Measurements from ENCODE around the gene NEU3. TPM values are rescaled to one million over a fixed set of nuclear protein-coding genes. Genes with fewer than 3 reads are reported as not detected.

The NEU3 gene
- total and polyA plus RNA-seq, 5 donors from 2014 or later, result 1.4 to 10.8 (median 2.2) TPM

DNA sequence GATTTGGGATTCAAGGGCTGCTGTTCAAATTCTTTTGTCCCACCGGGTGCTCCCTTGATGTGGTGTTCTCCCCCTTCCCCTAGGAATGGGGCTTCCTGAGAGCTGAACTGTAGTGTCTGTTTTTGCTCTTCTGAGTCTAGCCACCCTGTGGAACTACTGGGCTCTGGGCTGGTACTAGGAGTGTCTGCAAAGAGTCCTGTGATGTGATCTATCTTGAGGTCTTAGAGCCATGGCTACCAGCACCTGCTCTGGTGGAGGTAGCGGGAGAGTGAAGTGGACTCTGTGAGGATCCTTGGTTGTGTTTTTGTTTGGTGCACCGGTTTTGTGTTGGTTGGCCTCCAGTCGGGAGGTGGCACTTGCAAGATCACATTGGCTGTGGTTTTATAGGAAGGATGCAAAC, 61.8 kb downstream of the NEU3 start:
- ATAC-seq (ENCODE audit: low read depth in 2 of 2) (no peak), DNase-seq (no peak)
- H3K36me3 ChIP-seq (ENCODE audit: control insufficient read depth, insufficient read depth, low read length), result no peaks in the 10 kb centered on the region
- H3K27me3 Mint-ChIP-seq, result peaks cover 35% of the 10 kb centered on the region
- H3K9me3 ChIP-seq (ENCODE audit: control insufficient read depth in 2 of 2, low read length in 2 of 2), result peaks cover 4 to 12% of the 10 kb centered on the region in 2 experiments
- H3K36me3 Mint-ChIP-seq, result no peaks in the 10 kb centered on the region
- peaks cover 1 to 11% (median 6%) of the 10 kb centered on the region in 7 donors for H3K9me3 Mint-ChIP-seq
- no peaks in the 10 kb centered on the region for H3K4me1 ChIP-seq (ENCODE audit: control insufficient read depth, insufficient read depth, low read length, poor library complexity, severe bottlenecking)
- H3K4me3 Mint-ChIP-seq, result no peak overlapping the region
- no peaks in the 10 kb centered on the region for H3K4me1 Mint-ChIP-seq
- no peak overlapping the region for H3K27ac Mint-ChIP-seq
- H3K4me3 ChIP-seq (ENCODE audit: low read depth, low read length), result no peak overlapping the region
- H3K27ac ChIP-seq (ENCODE audit: insufficient read depth, low read length, poor library complexity, severe bottlenecking), result no peak overlapping the region
- peaks cover 13% of the 10 kb centered on the region for H3K27me3 ChIP-seq (ENCODE audit: control insufficient read depth, insufficient read depth, low read length)

DNA sequence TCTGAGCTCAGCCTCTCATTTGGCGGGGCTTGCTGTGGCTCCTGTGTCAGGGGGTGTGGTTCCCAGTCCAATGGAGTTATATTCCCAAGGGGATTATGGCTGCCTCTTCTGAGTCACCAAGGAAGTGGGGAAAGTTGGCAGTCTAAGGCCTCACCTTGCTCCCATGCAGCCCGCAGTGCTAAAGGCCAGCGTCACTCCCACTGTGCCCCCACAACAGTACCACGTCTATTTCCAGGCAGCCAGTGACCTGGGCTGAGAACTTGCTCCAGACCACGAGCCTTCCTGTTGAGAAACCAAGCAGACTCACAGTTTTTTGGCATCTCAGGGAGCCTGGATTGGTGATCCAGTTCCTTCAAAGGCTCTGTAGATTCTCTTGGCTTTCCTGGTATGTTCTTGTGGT, 62.3 kb downstream of the NEU3 start:
- Mint-ChIP-seq H3K36me3 (no peaks in the 10 kb centered on the region), H3K27ac (no peak overlapping the region), H3K4me1 (no peaks in the 10 kb centered on the region), H3K4me3 (no peak overlapping the region), H3K27me3 (peaks cover 38% of the 10 kb centered on the region), H3K9me3 (peaks cover 1 to 11% (median 6%) of the 10 kb centered on the region in 7 donors)
- ATAC-seq (ENCODE audit: low read depth in 2 of 2) (no peak), DNase-seq (no peak)
- no peak overlapping the region for H3K27ac ChIP-seq (ENCODE audit: insufficient read depth, low read length, poor library complexity, severe bottlenecking)
- H3K4me1 ChIP-seq (ENCODE audit: control insufficient read depth, insufficient read depth, low read length, poor library complexity, severe bottlenecking), result no peaks in the 10 kb centered on the region
- H3K27me3 ChIP-seq (ENCODE audit: control insufficient read depth, insufficient read depth, low read length), result peaks cover 13% of the 10 kb centered on the region
- no peak overlapping the region for H3K4me3 ChIP-seq (ENCODE audit: low read depth, low read length)
- no peaks in the 10 kb centered on the region for H3K36me3 ChIP-seq (ENCODE audit: control insufficient read depth, insufficient read depth, low read length)
- H3K9me3 ChIP-seq (ENCODE audit: control insufficient read depth in 2 of 2, low read length in 2 of 2), result peaks cover 4 to 12% of the 10 kb centered on the region in 2 experiments

DNA sequence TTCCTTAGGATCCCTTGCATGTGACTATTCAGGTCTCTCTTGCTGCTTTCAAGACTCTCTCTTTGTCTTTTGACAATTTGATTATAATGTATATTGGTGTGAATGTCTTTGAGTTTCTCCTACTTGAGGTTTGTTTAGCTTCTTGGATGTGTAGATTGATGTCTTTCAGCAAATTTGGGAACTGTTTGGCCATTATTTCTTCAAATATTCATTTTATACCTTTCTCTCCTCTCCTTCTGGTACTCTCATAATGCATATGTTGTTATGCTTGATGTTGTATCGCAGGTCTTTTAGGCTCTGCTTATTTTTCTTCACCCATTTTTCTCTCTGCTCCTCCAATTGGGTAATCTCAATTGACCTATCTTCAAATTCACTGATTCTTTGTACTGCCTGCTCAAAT, 63.7 kb downstream of the NEU3 start:
- Mint-ChIP-seq H3K27me3 (peaks cover 45% of the 10 kb centered on the region), H3K36me3 (no peaks in the 10 kb centered on the region), H3K27ac (no peak overlapping the region), H3K4me1 (no peaks in the 10 kb centered on the region), H3K9me3 (peaks cover 1 to 11% (median 6%) of the 10 kb centered on the region in 7 donors), H3K4me3 (no peak overlapping the region)
- Histone ChIP-seq H3K36me3 (ENCODE audit: control insufficient read depth, insufficient read depth, low read length) (no peaks in the 10 kb centered on the region), H3K9me3 (ENCODE audit: control insufficient read depth in 2 of 2, low read length in 2 of 2) (peaks cover 4 to 12% of the 10 kb centered on the region in 2 experiments), H3K27me3 (ENCODE audit: control insufficient read depth, insufficient read depth, low read length) (peaks cover 13% of the 10 kb centered on the region), H3K4me1 (ENCODE audit: control insufficient read depth, insufficient read depth, low read length, poor library complexity, severe bottlenecking) (no peaks in the 10 kb centered on the region), H3K27ac (ENCODE audit: insufficient read depth, low read length, poor library complexity, severe bottlenecking) (no peak overlapping the region), H3K4me3 (ENCODE audit: low read depth, low read length) (no peak overlapping the region)
- DNase-seq, result no peak
- no peak for ATAC-seq (ENCODE audit: low read depth in 2 of 2)

DNA sequence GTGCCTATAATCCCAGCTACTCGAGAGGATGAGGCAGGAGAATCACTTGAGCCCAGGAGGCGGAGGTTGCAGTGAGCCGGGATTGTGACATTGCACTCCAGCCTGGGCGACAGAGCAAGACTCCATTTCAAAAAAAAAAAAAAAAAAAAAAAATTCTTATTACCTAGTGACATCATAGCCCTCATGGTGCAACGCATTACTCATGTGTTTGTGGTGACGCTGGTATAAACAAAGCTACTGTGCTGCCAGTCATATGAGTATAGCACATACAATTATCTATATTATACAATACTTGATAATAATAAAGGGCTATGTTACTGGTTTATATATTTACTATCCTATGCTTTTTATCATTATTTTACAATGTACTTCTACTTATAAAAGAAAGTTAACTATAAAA, 66.8 kb downstream of the NEU3 start:
- H3K4me1 Mint-ChIP-seq, result no peaks in the 10 kb centered on the region
- Histone ChIP-seq H3K4me3 (ENCODE audit: low read depth, low read length) (no peak overlapping the region), H3K36me3 (ENCODE audit: control insufficient read depth, insufficient read depth, low read length) (no peaks in the 10 kb centered on the region), H3K27me3 (ENCODE audit: control insufficient read depth, insufficient read depth, low read length) (peaks cover 19% of the 10 kb centered on the region), H3K27ac (ENCODE audit: insufficient read depth, low read length, poor library complexity, severe bottlenecking) (no peak overlapping the region), H3K4me1 (ENCODE audit: control insufficient read depth, insufficient read depth, low read length, poor library complexity, severe bottlenecking) (no peaks in the 10 kb centered on the region), H3K9me3 (ENCODE audit: control insufficient read depth in 2 of 2, low read length in 2 of 2) (peaks cover 4 to 12% of the 10 kb centered on the region in 2 experiments)
- DNase-seq (no peak), ATAC-seq (ENCODE audit: low read depth in 2 of 2) (no peak)
- H3K36me3 Mint-ChIP-seq, result no peaks in the 10 kb centered on the region
- H3K27me3 Mint-ChIP-seq, result peaks cover 45% of the 10 kb centered on the region
- peaks cover 0 to 12% (median 6%) of the 10 kb centered on the region in 7 donors for H3K9me3 Mint-ChIP-seq
- no peak overlapping the region for H3K4me3 Mint-ChIP-seq
- no peak overlapping the region for H3K27ac Mint-ChIP-seq

DNA sequence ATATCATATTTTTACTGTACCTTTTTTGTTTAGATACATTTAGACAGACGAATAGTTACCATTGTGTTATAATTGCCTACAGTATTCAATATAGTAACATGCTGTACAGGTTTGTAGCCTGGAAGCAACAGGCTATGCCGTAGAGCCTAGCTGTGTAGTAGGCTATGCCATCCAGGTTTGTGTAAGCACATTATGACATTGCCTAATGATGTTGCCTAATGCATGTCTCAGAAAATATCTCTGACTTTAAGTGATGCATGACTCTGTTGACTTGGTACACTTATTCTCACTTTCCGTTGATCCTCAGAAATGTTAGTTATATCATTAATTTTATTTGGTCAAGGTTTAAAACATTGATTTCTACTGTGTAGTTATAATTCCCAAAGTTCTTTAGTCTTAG, 68.1 kb downstream of the NEU3 start:
- no peak overlapping the region for H3K4me3 ChIP-seq (ENCODE audit: low read depth, low read length)
- Mint-ChIP-seq H3K9me3 (peaks cover 0 to 13% (median 6%) of the 10 kb centered on the region in 7 donors), H3K27ac (no peak overlapping the region), H3K36me3 (no peaks in the 10 kb centered on the region), H3K27me3 (peaks cover 41% of the 10 kb centered on the region), H3K4me1 (no peaks in the 10 kb centered on the region), H3K4me3 (no peak overlapping the region)
- no peaks in the 10 kb centered on the region for H3K4me1 ChIP-seq (ENCODE audit: control insufficient read depth, insufficient read depth, low read length, poor library complexity, severe bottlenecking)
- no peaks in the 10 kb centered on the region for H3K36me3 ChIP-seq (ENCODE audit: control insufficient read depth, insufficient read depth, low read length)
- DNase-seq (no peak), ATAC-seq (ENCODE audit: low read depth in 2 of 2) (no peak)
- no peak overlapping the region for H3K27ac ChIP-seq (ENCODE audit: insufficient read depth, low read length, poor library complexity, severe bottlenecking)
- H3K27me3 ChIP-seq (ENCODE audit: control insufficient read depth, insufficient read depth, low read length), result peaks cover 19% of the 10 kb centered on the region
- peaks cover 4 to 12% of the 10 kb centered on the region in 2 experiments for H3K9me3 ChIP-seq (ENCODE audit: control insufficient read depth in 2 of 2, low read length in 2 of 2)

DNA sequence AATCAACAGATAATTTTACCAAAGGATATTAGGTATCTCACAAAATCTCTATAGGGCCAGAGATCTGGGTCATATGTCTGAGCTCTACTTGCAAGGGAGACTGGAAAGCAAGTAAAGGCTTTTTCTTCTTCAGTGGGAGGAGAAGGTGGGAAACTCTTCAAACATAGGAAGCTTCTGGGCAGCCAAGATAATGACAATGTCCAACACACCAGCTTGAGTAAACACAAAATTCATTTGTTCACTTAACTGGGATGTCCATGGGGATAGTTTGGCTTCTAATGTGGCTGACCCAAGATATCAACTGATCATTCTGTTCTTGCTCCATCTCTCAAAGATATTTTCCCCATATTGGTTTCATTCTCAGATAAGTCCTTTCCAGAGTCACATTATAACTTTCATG, 70.6 kb downstream of the NEU3 start:
- no peak overlapping the region for H3K27ac ChIP-seq (ENCODE audit: insufficient read depth, low read length, poor library complexity, severe bottlenecking)
- no peaks in the 10 kb centered on the region for H3K9me3 ChIP-seq (ENCODE audit: control insufficient read depth in 2 of 2, low read length in 2 of 2)
- H3K4me3 Mint-ChIP-seq, result no peak overlapping the region
- peaks cover 0 to 3% (median 0%) of the 10 kb centered on the region in 7 donors for H3K9me3 Mint-ChIP-seq
- DNase-seq, result no peak
- no peaks in the 10 kb centered on the region for H3K4me1 ChIP-seq (ENCODE audit: control insufficient read depth, insufficient read depth, low read length, poor library complexity, severe bottlenecking)
- H3K36me3 ChIP-seq (ENCODE audit: control insufficient read depth, insufficient read depth, low read length), result no peaks in the 10 kb centered on the region
- H3K27me3 ChIP-seq (ENCODE audit: control insufficient read depth, insufficient read depth, low read length), result peaks cover 6% of the 10 kb centered on the region
- no peak for ATAC-seq (ENCODE audit: low read depth in 2 of 2)
- H3K4me3 ChIP-seq (ENCODE audit: low read depth, low read length), result no peak overlapping the region
- peaks cover 0 to 4% (median 0%) of the 10 kb centered on the region in 4 donors for H3K4me1 Mint-ChIP-seq
- H3K27me3 Mint-ChIP-seq, result peaks cover 27% of the 10 kb centered on the region
- no peak overlapping the region for H3K27ac Mint-ChIP-seq
- no peaks in the 10 kb centered on the region for H3K36me3 Mint-ChIP-seq

DNA sequence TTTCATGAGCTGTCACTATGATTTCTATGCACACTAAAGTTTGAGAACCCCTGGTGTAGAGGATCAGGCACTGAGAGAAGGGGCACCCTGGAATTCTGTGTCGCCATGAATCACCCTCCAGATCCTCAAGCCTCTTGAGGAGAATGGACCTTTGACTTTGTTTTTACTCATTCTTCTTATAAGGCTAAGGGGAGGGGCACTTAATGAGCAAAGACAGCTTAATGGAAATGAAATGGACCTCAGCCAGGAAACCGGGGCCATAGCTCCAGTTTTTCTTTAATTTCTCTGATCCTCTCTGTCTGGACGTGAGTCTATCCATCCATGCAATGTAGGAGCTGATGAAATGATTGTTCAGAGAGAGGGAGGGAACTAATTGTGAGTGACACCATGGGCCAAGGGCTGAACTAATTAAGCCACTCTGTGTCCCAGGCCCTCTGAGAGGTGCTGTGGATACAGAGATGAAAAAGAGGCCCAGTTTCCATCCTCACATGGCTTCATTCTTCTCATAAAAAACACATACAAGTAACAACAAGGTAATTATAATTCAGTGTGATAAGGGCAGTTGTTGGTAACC, 75.1 kb downstream of the NEU3 start:
- H3K4me3 Mint-ChIP-seq, result no peak overlapping the region
- Histone ChIP-seq H3K27ac (ENCODE audit: insufficient read depth, low read length, poor library complexity, severe bottlenecking) (no peak overlapping the region), H3K4me3 (ENCODE audit: low read depth, low read length) (no peak overlapping the region), H3K27me3 (ENCODE audit: control insufficient read depth, insufficient read depth, low read length) (peaks cover 11% of the 10 kb centered on the region), H3K4me1 (ENCODE audit: control insufficient read depth, insufficient read depth, low read length, poor library complexity, severe bottlenecking) (no peaks in the 10 kb centered on the region), H3K9me3 (ENCODE audit: control insufficient read depth in 2 of 2, low read length in 2 of 2) (no peaks in the 10 kb centered on the region), H3K36me3 (ENCODE audit: control insufficient read depth, insufficient read depth, low read length) (no peaks in the 10 kb centered on the region)
- no peak overlapping the region for H3K27ac Mint-ChIP-seq
- DNase-seq (no peak), ATAC-seq (ENCODE audit: low read depth in 2 of 2) (no peak)
- peaks cover 0 to 7% (median 1%) of the 10 kb centered on the region in 7 donors for H3K9me3 Mint-ChIP-seq
- no peaks in the 10 kb centered on the region for H3K36me3 Mint-ChIP-seq
- peaks cover 29% of the 10 kb centered on the region for H3K27me3 Mint-ChIP-seq
- H3K4me1 Mint-ChIP-seq, result peaks cover 0 to 4% (median 0%) of the 10 kb centered on the region in 4 donors

DNA sequence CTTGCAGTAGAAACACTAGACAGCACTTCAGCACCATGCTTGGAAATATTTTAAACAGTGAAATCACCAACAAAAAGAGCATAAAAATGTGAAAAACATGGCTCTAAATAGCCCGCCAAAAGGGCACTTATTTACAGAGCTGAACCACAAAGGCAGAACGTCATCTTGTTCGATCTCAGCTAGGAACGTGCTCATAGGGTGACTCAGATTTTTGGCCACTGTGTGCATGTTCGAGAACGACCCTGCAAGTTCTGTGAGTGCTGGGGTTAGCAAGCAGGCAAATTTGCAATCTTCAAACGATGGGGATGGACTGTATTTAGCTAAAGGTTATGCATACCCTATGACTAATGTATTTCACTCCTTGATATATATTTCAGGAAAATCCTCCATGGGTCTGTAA, 77.3 kb downstream of the NEU3 start:
- H3K4me1 Mint-ChIP-seq, result peaks cover 0 to 4% (median 0%) of the 10 kb centered on the region in 4 donors
- no peak overlapping the region for H3K27ac ChIP-seq (ENCODE audit: insufficient read depth, low read length, poor library complexity, severe bottlenecking)
- H3K9me3 Mint-ChIP-seq, result peaks cover 0 to 7% (median 0%) of the 10 kb centered on the region in 7 donors
- no peaks in the 10 kb centered on the region for H3K36me3 Mint-ChIP-seq
- no peak overlapping the region for H3K4me3 Mint-ChIP-seq
- H3K9me3 ChIP-seq (ENCODE audit: control insufficient read depth in 2 of 2, low read length in 2 of 2), result no peaks in the 10 kb centered on the region
- no peak overlapping the region for H3K4me3 ChIP-seq (ENCODE audit: low read depth, low read length)
- H3K27me3 Mint-ChIP-seq, result peaks cover 29% of the 10 kb centered on the region
- no peaks in the 10 kb centered on the region for H3K4me1 ChIP-seq (ENCODE audit: control insufficient read depth, insufficient read depth, low read length, poor library complexity, severe bottlenecking)
- peaks cover 13% of the 10 kb centered on the region for H3K27me3 ChIP-seq (ENCODE audit: control insufficient read depth, insufficient read depth, low read length)
- ATAC-seq (ENCODE audit: low read depth in 2 of 2), result no peak
- no peak for DNase-seq
- H3K27ac Mint-ChIP-seq, result no peak overlapping the region
- no peaks in the 10 kb centered on the region for H3K36me3 ChIP-seq (ENCODE audit: control insufficient read depth, insufficient read depth, low read length)

All from CD4-positive, CD25-positive, alpha-beta regulatory T cell (primary cell).